ENCODE measurements around the gene CLDN7.
A peak's percentile ranks its signal among the peaks of the same experiment; 100 is the strongest.

CLDN7 gene, protein sequence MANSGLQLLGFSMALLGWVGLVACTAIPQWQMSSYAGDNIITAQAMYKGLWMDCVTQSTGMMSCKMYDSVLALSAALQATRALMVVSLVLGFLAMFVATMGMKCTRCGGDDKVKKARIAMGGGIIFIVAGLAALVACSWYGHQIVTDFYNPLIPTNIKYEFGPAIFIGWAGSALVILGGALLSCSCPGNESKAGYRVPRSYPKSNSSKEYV

DNA sequence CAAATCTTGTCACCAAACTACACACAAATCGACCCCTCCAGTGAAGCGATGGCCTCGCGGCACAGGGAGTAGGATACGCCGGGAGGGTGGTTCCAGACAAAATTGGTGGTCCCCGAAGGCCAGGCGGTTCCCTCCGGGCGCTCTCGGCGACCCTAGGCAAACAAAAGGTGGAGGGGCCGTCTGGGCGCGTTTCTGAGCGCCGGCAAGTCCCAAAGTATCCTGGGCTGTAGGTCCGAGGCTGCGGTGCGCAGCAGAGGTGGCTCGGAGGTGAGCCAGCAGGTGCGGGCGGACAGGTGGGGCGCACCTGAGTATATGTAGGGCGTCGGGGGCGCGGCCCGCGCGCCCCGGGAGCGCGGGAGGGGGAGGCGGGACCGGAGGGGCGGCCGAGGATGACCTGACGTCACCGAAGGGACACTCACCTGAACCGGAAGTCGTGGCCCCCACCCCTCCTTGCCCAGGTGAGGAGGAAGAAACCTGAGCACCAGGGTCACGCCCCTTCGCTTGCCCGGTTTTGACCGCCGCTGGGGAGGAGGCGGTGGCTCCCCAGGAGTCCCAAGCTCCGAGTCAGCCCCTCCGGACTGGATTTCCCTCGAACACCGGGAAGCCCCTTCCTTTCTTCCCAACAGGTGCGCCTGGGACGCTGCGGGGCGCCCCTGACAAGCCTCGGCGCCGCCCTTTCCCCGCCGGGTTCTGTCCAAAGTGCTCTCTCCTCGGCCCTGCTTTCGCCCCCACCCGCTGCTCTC is at the start of gene CLDN7:
Gene CLDN7, minus strand, starts transcription at position 287 of the 743 bp plus-strand sequence. CDS start 435 bp downstream, outside the sequence.
- no peak for DNase-seq (ENCODE audit: low read depth in 2 of 2)

DNA sequence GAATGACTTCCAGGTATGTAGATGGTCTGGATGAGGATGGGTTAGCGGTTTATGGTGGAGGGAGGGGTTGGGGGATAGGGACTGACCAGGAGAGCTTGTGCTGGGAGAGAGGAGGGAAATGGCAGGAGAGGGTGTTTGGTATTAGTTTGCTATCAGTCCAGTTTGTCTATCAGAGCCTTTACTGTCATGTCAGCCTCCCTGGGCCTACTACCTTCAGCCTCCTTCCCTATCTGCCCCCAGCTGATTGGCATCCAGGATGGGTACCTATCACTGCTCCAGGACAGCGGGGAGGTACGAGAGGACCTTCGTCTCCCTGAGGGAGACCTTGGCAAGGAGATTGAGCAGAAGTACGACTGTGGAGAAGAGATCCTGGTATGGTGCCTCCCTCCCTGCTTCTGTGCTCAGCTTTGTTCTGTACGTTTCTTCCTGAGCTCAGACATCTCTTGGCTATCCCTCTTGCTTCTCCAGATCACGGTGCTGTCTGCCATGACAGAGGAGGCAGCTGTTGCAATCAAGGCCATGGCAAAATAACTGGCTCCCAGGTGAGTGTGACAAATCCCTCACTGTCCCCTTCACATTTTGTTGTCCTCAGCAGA is 48.9 kb upstream of the CLDN7 start:
- no peak for DNase-seq (ENCODE audit: low read depth in 2 of 2)

DNA sequence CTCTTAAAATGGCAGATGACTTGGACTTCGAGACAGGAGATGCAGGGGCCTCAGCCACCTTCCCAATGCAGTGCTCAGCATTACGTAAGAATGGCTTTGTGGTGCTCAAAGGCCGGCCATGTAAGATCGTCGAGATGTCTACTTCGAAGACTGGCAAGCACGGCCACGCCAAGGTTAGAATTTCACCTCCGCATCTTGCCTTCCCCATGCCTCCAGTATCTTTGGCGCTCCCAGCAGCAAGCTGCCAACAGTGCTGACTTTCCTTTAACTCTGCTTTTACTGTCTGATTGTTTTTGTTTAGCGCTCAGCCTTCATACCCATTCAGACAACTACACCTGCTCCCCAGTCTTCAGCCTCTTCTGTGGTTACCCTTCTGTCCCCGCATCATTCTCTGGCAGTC is 47.4 kb upstream of the CLDN7 start:
- DNase-seq (ENCODE audit: low read depth in 2 of 2), result no peak

DNA sequence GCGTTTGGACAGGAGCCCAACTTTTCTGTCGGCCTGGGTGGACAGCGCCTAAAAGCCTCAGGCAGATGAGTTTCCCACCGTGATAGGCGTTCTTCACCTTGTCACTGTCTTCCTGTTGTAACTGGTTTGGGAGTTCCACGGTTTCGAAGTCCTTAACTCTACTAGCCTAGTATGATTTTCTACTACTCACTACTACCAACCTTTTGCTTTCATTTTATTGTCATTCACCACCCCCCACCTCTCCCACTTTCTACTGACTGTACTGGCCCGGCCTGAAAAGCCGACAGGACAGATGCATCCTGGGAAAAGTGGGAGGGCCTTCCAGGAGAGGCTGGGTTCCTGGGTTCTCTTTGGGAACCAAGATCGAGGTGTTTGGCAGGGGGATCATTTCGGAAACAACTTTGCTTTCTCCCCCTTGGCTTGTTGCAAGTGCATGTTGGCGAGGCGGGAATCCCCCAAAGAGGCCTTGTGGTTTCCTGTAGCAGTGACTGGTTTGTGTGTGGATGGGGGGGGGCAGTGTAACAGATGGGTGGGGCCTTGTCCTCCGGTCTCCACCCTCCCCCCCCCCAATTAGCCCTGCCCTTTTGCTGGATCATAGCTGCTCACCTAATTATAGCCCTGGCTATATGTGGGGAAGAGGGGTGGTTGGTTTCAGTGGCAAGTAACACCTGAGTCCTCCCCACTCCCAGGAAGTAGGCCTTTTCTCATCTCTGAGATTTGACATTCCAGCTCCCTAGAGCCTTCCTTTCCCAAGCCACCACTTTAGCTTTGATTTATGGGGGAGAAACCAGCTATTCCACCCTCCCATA is 46.6 kb upstream of the CLDN7 start:
- peak; percentile 74 for DNase-seq (ENCODE audit: low read depth in 2 of 2)

DNA sequence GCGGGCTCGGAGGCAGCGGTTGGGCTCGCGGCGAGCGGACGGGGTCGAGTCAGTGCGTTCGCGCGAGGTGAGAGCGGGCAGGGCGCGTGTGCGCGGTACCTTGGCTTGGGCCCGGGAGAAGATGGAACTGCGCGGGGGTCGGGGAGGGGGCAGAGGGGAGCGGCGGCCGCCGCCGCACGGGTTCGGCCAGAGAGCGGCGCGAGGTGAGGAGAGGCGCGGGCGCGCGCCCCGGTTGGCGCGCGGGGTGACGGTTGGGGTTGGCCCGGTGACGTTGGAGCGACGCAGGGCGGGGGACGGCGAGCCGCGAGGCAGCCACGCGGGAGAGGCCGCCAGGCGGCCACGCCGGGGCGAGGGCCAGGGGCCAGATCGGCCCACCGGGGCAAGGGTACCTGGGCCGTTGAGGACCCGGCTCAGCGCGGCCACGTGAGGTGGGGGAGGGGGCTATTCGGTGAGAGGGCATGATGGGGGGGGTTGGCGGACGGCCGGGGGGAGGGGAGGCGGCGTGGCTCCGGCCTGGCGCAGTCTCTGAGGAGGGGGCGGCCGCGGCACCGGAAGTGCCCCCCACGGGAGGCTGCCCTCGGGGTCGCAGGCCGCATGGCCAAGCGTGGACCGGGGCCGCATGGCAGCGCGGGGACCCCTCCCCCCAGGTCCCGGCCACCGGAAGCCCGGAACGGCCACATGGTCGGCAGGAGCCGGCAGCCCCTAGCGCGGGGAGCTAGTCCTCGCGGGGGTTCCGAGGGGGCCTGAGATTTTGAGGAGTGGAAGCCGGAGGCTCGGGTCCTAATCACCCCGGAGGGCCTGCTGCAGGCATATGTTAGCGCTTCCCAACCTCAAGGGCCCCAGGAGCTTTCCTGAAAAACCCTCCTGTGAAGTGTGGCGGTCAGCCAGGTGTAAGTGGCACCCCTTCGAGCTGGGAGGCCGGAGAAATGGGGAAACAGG is 45.7 kb upstream of the CLDN7 start:
- DNase-seq (ENCODE audit: low read depth in 2 of 2), result no peak

DNA sequence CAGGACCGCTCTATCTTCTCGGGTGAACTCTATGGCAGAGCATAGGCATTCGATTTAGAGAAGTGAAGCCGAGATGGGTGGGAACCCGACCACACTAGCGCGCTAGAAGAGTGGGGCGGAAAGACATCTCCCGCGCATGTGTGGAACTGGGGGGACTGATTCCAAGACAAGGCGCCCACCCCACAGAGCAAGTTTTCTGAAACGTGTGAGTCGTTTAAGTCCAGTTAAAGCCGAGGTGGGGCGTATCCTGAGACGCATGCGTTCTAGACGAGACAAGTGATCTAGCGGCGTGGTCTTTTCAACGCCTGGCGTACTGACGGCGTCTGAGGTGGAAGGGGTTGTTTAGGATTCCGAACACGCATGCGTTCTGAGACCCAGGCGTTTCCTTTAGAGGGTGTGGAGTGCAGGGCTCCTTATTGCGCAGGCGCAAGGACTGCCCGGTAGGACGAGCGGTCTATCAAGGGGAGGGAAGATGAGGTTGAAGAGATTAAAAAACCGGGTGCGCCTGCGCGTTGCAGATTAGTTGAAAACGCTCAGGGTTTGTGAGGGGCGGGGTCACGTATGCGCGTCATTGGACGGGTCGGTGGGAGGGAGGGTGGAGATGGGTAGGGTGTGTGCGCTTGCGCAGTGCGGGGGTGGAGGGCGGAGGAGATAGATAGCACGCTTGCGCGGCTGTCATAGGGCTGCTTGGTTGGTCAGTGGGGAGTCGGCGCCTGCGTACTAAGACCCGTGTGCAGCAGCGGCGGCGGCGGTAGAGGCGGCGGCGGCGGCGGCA is 44.8 kb upstream of the CLDN7 start, which contains the start of gene EIF5A:
Gene EIF5A, plus strand, starts transcription at position 718 of the 775 bp plus-strand sequence. CDS start 2,008 bp downstream, outside the sequence.
- DNase-seq (ENCODE audit: low read depth in 2 of 2), result peak; percentile 100

DNA sequence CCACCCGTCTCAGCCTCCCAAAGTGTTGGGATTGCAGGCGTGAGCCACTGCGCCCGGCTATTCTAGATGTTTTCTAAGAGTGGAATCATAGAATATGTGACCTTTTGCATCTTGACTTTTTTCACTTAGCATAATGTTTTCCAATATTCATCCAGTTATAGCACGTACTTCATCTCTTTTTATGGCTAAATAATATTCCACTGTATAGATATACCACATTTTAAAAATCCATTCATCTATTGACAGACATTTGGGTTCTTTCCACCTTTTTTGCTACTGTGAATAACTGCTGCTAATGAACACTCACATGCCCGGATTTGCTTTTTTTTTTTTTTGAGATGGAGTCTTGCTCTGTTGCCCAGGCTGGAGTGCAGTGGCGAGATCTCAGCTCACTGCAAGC is 41.9 kb upstream of the CLDN7 start:
- DNase-seq (ENCODE audit: low read depth in 2 of 2), result no peak

DNA sequence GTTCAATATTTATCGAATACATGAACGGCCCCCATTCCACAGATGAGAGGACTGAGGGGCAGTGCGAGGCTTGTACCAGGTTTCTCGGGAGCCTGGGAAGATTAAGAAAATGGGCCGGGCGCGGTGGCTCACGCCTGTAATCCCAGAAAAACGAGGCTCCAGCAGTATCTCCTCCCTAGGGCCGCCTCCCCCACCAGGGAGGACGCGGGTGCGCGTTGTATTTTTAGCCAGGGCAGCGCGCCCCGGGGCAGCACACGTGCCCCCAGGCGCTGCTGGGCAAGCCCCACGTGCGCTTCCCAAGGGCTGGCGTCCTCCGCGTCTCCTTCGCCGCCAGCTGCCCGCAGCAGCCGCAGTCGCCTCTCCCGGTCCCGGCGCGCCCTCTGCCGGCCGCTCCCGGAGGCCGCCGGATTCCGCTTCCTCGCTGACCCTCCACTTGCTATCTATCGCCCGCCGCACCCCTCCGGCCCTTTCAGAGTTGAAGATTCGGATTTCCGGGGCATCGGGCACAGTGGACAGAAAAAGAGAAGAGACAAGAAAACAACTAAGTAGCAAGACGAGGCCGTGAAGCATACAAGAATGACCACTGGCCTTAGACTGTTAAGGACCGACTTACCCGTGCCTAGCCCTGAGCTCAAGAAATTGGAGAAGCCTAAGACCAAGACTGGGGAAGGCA is 34.0 kb upstream of the CLDN7 start:
- DNase-seq (ENCODE audit: low read depth in 2 of 2), result peak; percentile 60 to 61

DNA sequence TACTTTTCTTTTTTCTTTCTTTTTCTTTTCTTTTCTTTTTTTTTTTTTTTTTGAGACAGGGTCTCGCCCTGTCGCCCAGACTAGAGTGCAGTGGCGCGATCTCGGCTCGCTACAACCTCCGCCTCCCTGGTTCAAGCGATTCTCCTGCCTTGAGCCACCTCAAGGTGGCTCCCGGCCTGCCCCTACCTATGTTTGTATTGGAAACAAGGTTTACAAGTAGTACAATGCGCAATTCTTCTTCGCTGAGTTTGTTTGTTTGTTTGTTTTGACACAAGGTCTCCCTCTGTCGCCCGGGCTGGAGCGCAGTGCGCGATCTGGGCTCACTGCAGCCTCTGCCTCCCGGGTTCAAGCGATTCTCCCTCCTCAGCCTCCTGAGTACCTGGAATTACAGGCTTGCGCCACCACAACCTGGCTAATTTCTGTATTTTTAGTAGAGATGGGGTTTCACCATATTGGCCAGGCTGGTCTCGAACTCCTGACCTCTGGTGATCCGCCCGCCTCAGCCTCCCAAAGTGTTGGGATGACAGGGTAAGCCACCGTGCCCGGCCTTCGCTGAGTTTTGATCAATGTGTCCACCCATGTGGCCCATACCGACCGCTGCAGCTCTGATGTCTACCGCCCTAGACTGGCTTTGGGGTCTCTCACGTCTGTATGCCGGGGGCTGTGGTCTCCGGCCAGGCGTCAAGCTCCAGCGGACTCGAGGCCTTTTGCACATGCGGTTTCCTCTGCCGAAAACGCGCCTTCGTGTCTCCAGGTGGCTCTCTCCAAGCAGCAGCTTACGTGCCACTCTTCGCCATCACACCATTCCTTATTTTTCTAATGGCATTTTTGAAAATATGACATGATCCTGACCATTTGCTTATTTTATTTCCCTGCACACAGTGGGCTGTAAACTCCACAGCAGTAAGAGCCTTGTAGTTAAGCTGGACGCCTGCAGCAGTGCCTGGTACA is 33.2 kb upstream of the CLDN7 start:
- DNase-seq (ENCODE audit: low read depth in 2 of 2), result no peak

DNA sequence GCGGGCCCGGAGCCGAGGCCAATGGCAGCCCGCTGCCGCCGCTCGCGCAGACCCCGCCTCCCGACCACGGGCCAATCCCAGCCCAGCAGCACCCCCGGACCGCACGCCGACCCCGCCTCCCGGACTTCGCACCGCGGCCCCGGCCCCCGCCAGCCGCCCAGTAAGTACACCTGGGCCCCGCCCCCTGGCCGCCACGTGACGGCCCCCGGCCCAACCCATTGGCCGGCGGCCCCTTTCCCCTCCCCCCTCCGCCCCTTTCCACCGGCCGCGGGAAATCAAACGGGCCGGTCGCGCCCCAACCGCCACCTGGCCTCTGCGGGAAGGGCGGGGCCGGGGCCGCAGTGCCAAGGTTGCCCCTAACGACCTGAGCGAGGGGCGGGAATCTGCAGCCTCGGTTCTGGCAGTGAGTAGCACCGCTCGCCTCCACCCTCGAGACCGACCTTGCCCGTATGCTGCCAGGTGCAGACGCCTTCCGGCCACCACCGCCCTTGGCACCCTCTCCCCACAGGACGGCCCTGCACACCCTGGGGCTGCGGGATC is 32.4 kb upstream of the CLDN7 start, which contains the start of gene YBX2:
Gene YBX2, minus strand, starts transcription at position 26 of the 540 bp plus-strand sequence. CDS start 139 bp downstream, outside the sequence.
- DNase-seq (ENCODE audit: low read depth in 2 of 2), result peak; percentile 70 to 81

DNA sequence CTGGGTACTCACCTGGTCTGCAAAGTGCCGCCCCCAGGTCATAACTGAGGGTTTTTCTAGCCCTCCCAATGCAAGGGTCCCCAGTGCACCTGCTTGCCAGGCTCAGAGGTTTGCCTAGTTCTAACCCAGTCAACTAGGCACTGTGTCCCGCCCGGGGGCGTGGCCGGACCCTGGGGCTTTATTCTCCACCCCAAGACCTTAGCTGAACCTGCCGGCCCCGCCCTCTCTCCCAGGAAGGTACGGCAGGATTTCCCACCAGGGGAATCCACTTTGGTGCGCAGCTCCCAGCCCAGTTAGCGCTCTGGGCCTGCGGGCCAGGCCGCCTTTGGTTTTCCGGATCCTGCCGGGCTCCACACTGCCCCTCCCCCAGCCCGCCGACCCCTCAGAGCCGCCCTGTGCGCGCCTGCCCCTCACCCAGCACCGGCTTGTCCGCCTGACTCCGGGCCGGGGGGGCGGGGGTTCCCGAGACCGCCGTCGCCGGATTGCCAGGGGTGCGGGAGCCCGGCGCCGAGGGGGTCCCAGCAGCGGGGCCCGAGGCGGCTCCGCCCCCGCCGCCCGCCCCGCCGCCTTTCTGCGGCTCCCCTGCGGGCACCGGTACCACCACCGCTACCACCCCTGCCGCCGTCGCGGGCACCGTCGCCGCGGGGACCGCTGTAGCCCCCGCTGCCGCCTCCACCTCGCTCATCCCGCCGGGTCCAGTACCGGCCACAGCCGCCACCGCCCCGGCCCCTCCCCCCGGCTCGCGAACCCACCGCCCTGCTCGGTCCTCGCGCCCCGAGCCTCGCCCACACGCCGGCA is 31.7 kb upstream of the CLDN7 start:
- no peak for DNase-seq (ENCODE audit: low read depth in 2 of 2)

DNA sequence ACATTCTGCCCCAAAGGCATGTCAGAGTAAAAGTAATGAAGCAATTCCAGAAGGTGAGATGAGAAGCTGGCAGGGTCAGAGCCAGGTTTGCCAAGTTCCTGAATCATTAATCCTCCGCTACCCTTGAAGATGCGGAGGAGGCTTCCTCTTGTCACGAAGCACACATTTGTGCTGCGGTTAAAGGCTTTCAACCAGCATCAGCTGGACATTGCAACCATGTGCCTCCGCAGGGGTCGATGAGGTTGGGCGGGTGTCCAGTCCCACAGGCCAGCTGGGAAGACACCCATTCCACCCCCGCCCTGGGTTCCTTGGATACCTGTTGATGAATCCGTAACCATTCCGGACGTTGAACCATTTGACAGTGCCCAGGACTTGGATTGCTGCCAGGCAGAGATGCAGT is 30.9 kb upstream of the CLDN7 start:
- DNase-seq (ENCODE audit: low read depth in 2 of 2), result no peak

DNA sequence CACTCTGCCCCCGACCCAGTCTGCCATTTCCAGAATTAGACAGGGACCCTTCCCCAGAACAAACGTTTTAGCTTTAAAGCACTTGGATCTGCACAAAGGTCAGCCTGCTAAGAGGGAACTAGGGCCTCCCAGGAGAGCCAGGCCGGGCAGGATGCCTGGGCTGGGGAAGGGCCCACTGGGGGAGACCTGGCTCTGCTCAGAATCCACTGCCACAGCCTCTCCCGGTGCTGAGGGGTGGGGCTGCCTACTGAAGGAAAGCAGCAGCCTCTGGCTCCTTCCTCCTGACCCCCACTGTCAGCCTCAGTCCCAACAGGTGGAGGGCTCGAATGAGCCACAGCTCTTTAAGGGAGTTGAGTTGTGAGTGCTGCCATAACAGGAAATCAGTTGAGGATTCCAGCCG is 30.5 kb upstream of the CLDN7 start:
- DNase-seq (ENCODE audit: low read depth in 2 of 2), result no peak

DNA sequence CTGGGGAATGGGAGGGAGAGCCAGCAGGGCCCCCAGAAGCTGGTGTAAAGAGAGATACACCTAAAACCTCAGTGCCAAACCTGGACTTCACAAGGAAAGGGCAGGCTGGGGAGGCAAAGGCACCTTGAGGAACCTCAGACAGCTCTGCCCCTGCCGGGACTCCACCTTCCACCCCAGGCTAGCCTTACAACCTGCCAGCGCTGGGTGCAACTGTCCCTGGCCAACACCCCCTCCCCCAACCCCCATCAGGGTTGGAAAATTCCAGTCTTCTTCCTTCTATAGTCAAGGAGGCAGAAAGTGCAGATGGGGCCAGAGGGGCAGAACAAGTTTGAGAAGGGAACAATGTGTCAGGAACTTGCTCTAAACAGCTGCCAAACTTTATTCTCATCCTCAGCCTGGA is 29.9 kb upstream of the CLDN7 start:
- no peak for DNase-seq (ENCODE audit: low read depth in 2 of 2)

DNA sequence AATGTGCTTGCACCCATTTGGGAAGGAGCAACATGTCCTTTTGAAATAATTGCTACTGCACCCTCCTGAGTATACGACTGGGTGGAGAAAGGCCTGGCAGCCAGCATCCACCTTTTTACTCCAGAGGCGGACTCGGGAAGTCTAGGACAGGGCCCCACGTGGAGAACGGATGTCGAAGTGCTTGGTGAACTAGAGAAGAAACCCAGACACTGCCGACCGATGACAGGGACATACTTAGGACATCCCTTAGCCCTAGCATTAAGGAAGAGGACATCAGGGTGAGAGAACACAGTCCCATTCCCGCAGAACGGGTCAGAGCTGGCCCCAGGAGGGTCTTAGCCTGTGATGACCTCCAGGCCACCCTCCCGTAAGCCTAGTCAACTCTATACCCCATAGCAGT is 28.4 kb upstream of the CLDN7 start:
- no peak for DNase-seq (ENCODE audit: low read depth in 2 of 2)

DNA sequence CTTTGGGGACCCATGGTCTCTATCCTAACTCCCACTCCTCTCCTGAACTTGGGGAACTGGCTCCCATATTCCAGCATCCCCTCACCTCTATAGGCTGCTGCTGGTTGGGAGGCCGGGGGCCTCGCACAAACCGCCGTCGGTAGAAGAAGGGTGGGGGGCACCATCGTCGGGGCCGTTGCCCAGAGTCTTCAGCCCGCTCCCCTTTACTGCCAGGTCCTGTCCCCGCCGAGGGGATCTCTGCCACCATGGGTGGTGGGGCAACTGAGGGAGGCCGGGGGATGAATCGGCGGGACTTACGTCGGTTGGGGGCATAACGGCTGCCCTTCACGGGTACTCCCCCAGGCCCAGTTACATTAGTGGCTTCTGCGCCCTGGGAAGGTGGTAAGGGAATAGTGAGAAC is 27.9 kb upstream of the CLDN7 start:
- DNase-seq (ENCODE audit: low read depth in 2 of 2), result no peak
